SK-N-SH (cell line): ENCODE data around the gene CCT6B. TPM values are rescaled to one million over a fixed set of nuclear protein-coding genes. Genes with fewer than 3 reads are reported as not detected.
A peak's percentile ranks its signal among the peaks of the same experiment; 100 is the strongest.

ENCODE experiments used
- CTCF ChIA-PET: fragments of 300-600, 350-600 bp; formaldehyde crosslinking; extraction: SDS; loops from one replicate; lab custom pipeline; 2021; lab: Yijun Ruan, JAX
- POLR2A ChIA-PET: fragments of 350-600 bp; sonication (Branson Sonifier 250); formaldehyde crosslinking; extraction: SDS; loops from one replicate; lab custom pipeline; 2020; ENCODE audit warnings: antibody characterized with exemption, inconsistent platforms; lab: Yijun Ruan, JAX
- DNase-seq: peaks from one replicate; pipeline ENCODE4 v3.0.0; 2012
- H2AFZ ChIP-seq: fragments of 200-600 bp; sonication (generic); 2 replicates; pipeline ENCODE4 v1.8.1; 2016; ENCODE audit warnings: antibody characterized with exemption, mild to moderate bottlenecking, low read depth
- H3F3A ChIP-seq: fragments of 200-600 bp; sonication (generic); replicated peaks from 2 replicates; pipeline ENCODE3; 2016; ENCODE audit warnings: antibody characterized with exemption, mild to moderate bottlenecking; ENCODE audit not compliant: insufficient read depth
- H3K27ac ChIP-seq, 2 experiments: fragments of 200-500 bp in 1 of 2; fragments of 200-600 bp in 1 of 2; sonication (Bioruptor generic) in 1 of 2; sonication (generic), shearing (Covaris generic) in 1 of 2; 2 replicates each; pipeline versions ENCODE4 v1.5.1 to v1.6.1; 2014 to 2016; ENCODE audit warnings: low read depth in 2 of 2, inconsistent platforms in 1 of 2, low read length in 1 of 2, mild to moderate bottlenecking in 1 of 2, mixed read lengths in 1 of 2
- H3K27me3 ChIP-seq: fragments of 200-600 bp; sonication (generic), shearing (Covaris generic); 2 replicates; pipeline ENCODE4 v1.6.1; 2016; ENCODE audit warnings: mixed run types; ENCODE audit not compliant: insufficient read depth
- H3K36me3 ChIP-seq, 2 experiments: fragments of 200-500 bp in 1 of 2; fragments of 200-600 bp in 1 of 2; sonication (Bioruptor generic) in 1 of 2; sonication (generic) in 1 of 2; replicated peaks in 1 of 2; 2 replicates each; pipeline versions ENCODE3 to v1.5.1; 2014 to 2016; ENCODE audit warnings: low read length in 1 of 2, mild to moderate bottlenecking in 1 of 2; ENCODE audit not compliant: insufficient read depth in 2 of 2, control insufficient read depth in 1 of 2
- H3K4me1 ChIP-seq, 2 experiments: fragments of 200-500 bp in 1 of 2; fragments of 200-600 bp in 1 of 2; sonication (Bioruptor generic) in 1 of 2; sonication (generic), shearing (Covaris generic) in 1 of 2; 2 replicates each; pipeline versions ENCODE4 v1.5.1 to v1.6.1; 2014 to 2016; ENCODE audit warnings: low read depth in 1 of 2, low read length in 1 of 2, mixed run types in 1 of 2; ENCODE audit not compliant: insufficient read depth in 2 of 2, control insufficient read depth in 1 of 2
- H3K4me2 ChIP-seq: fragments of 200-600 bp; sonication (generic), shearing (Covaris generic); 2 replicates; pipeline ENCODE4 v1.6.1; 2017; ENCODE audit warnings: mixed run types
- H3K4me3 ChIP-seq, 2 experiments: fragments of 200-500 bp in 1 of 2; fragments of 200-600 bp in 1 of 2; sonication (Bioruptor generic) in 1 of 2; sonication (generic), shearing (Covaris generic) in 1 of 2; 2 replicates each; pipeline versions ENCODE4 v1.5.1 to v1.8.1; 2014 to 2016; ENCODE audit warnings: low read depth in 2 of 2, inconsistent platforms in 1 of 2, low read length in 1 of 2, mild to moderate bottlenecking in 1 of 2, mixed read lengths in 1 of 2, moderate library complexity in 1 of 2
- H3K79me2 ChIP-seq: fragments of 200-600 bp; sonication (generic); 2 replicates; pipeline ENCODE4 v1.8.1; 2017; ENCODE audit warnings: mild to moderate bottlenecking; ENCODE audit not compliant: insufficient read depth
- H3K9ac ChIP-seq: fragments of 200-600 bp; sonication (generic); 2 replicates; pipeline ENCODE4 v1.6.1; 2017; ENCODE audit warnings: mixed run types
- H3K9me2 ChIP-seq: fragments of 200-600 bp; sonication (generic); 2 replicates; pipeline ENCODE4 v1.6.1; 2017; ENCODE audit warnings: mixed run types
- H3K9me3 ChIP-seq: fragments of 200-600 bp; sonication (generic); 2 replicates; pipeline ENCODE4 v1.6.1; 2017; ENCODE audit warnings: mixed run types, mild to moderate bottlenecking, moderate library complexity
- H4K20me1 ChIP-seq: fragments of 200-600 bp; sonication (generic); 2 replicates; pipeline ENCODE4 v1.6.1; 2017; ENCODE audit warnings: mild to moderate bottlenecking, mixed run types; ENCODE audit not compliant: insufficient read depth
- CHD2 ChIP-seq: fragments of 150-350 bp; IDR thresholded peaks from 2 replicates; pipeline ENCODE4 v1.6.1; 2018; ENCODE audit warnings: low read length; ENCODE audit not compliant: partially characterized antibody
- EP300 ChIP-seq, 2 experiments: IDR thresholded peaks; 2 replicates each; pipeline versions ENCODE4 v1.4.0 to v1.6.1; 2012; ENCODE audit warnings: borderline replicate concordance in 1 of 2, low read depth in 1 of 2, low read length in 1 of 2
- EZH2phosphoT487 ChIP-seq: fragments of 200-600 bp; sonication (generic); IDR thresholded peaks from 2 replicates; pipeline ENCODE4 v1.6.1; 2017; ENCODE audit warnings: low read depth, mixed run types, mild to moderate bottlenecking, antibody characterized with exemption, moderate library complexity, borderline replicate concordance
- FOSL2 ChIP-seq: IDR thresholded peaks from 2 replicates; pipeline ENCODE4 v1.4.0; 2012; ENCODE audit warnings: low read depth, mild to moderate bottlenecking, moderate library complexity, borderline replicate concordance
- FOXJ3 ChIP-seq: sonication (generic); formaldehyde crosslinking; IDR thresholded peaks from 2 replicates; pipeline ENCODE4 v1.5.1; 2020; ENCODE audit warnings: mild to moderate bottlenecking, missing genetic modification reagents
- FOXM1 ChIP-seq: IDR thresholded peaks from 2 replicates; pipeline ENCODE4 v1.4.0; 2012; ENCODE audit warnings: low read depth, mild to moderate bottlenecking
- GABPA ChIP-seq: IDR thresholded peaks from 2 replicates; pipeline ENCODE4 v1.4.0; 2012; ENCODE audit warnings: low read depth, mild to moderate bottlenecking
- JUND ChIP-seq: IDR thresholded peaks from 2 replicates; pipeline ENCODE4 v1.4.0; 2012
- MEF2A ChIP-seq: IDR thresholded peaks from 2 replicates; pipeline ENCODE4 v1.4.0; 2012; ENCODE audit warnings: low read depth, borderline replicate concordance
- POLR2AphosphoS5 ChIP-seq: IDR thresholded peaks from 2 replicates; pipeline ENCODE4 v1.6.1; 2012; ENCODE audit warnings: low read depth, low read length
- RAD21 ChIP-seq: IDR thresholded peaks from 2 replicates; pipeline ENCODE4 v1.6.1; 2012; ENCODE audit warnings: mild to moderate bottlenecking, low read length
- RCOR1 ChIP-seq: fragments of 150-350 bp; IDR thresholded peaks from 2 replicates; pipeline ENCODE4 v1.6.1; 2017; ENCODE audit warnings: antibody characterized with exemption, low read length
- RXRA ChIP-seq: IDR thresholded peaks from 2 replicates; pipeline ENCODE4 v1.4.0; 2012; ENCODE audit warnings: low read depth, mild to moderate bottlenecking, borderline replicate concordance
- SIN3A ChIP-seq: IDR thresholded peaks from 2 replicates; pipeline ENCODE4 v1.6.1; 2012; ENCODE audit warnings: low read depth, mild to moderate bottlenecking, low read length, moderate library complexity, borderline replicate concordance
- SMC3 ChIP-seq: IDR thresholded peaks from 2 replicates; pipeline ENCODE4 v1.6.1; 2012; ENCODE audit warnings: low read depth, low read length, improper control_type of control experiment
- TCF12 ChIP-seq: IDR thresholded peaks from 2 replicates; pipeline ENCODE4 v1.4.0; 2012
- WGBS: methylation state at CpG from one replicate; pipeline ENCODE4 v1.1.6; 2017; ENCODE audit warnings: low lambda C conversion rate; 5-methylcytosine and 5-hydroxymethylcytosine counted together
- polyA plus RNA-seq, 3 experiments: library from polyadenylated mRNA; depleted of rRNA; stranded (reverse); fragments of >200 nt; gene quantifications; 2 replicates each; pipeline ENCODE4 v1.2.3, GENCODE V29; 2012
- TF ChIP-seq, protein P1 (sequence below): IDR thresholded peaks from 2 replicates; pipeline ENCODE4 v1.4.0; 2012; ENCODE audit warnings: low read depth, borderline replicate concordance
- TF ChIP-seq, protein P2 (sequence below): IDR thresholded peaks from 2 replicates; pipeline ENCODE4; 2012
- TF ChIP-seq, protein P3 (sequence below): IDR thresholded peaks from 2 replicates; pipeline ENCODE4 v1.4.0; 2012; ENCODE audit warnings: low read depth
- TF ChIP-seq, protein P4 (sequence below): IDR thresholded peaks from 2 replicates; pipeline ENCODE4 v1.6.1; 2012; ENCODE audit warnings: mild to moderate bottlenecking, low read depth, low read length, moderate library complexity
- TF ChIP-seq, protein P5 (sequence below): IDR thresholded peaks from 2 replicates; pipeline ENCODE4 v1.4.0; 2012; ENCODE audit warnings: low read depth, borderline replicate concordance

The CCT6B gene, protein sequence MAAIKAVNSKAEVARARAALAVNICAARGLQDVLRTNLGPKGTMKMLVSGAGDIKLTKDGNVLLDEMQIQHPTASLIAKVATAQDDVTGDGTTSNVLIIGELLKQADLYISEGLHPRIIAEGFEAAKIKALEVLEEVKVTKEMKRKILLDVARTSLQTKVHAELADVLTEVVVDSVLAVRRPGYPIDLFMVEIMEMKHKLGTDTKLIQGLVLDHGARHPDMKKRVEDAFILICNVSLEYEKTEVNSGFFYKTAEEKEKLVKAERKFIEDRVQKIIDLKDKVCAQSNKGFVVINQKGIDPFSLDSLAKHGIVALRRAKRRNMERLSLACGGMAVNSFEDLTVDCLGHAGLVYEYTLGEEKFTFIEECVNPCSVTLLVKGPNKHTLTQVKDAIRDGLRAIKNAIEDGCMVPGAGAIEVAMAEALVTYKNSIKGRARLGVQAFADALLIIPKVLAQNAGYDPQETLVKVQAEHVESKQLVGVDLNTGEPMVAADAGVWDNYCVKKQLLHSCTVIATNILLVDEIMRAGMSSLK
- 0.48 and 0.57 TPM in 2 replicates for polyA plus RNA-seq (2012; rRNA removed)
- 0.77 and 0.99 TPM in 2 replicates for polyA plus RNA-seq (2012; cell fraction: cytosol; rRNA removed)
- polyA plus RNA-seq (2012; cell fraction: nucleus; rRNA removed), result 1.1 and 1.9 TPM in 2 replicates

DNA sequence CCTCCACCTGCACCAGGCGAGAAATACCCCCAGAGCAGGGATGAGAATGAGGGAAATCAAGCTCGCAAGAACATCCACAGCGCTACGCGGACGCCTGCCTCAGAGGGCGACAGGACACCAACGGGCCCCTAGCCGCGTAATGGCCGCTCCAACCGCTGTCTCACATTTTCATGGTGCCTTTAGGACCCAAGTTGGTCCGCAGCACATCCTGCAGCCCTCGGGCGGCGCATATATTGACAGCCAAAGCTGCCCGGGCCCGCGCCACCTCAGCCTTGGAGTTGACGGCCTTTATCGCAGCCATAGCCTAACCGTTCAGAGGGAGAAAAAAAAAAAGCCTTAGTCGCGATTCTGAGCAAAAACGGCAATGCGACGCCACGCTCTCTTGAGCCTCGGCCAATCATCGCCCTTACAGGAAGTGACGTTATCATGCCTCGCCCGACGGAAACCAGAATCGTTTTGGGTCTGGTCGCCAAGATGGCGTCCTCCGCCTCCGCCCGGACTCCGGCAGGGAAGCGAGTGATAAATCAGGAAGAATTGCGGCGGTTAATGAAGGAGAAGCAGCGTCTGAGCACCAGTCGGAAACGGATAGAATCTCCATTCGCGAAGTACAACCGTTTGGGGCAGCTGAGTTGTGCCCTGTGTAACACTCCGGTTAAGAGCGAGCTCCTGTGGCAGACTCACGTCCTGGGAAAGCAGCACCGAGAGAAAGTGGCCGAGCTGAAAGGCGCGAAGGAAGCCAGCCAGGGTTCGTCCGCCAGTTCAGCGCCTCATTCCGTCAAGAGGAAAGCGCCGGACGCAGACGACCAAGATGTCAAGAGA is at the start of gene CCT6B, which contains the start of gene ZNF830:
Gene CCT6B, minus strand, starts transcription at position 368 of the 819 bp plus-strand sequence. Its CDS starts 67 bp downstream, at position 301.
Gene ZNF830, plus strand, starts transcription at position 448 of the 819 bp plus-strand sequence. Its CDS starts 27 bp downstream, at position 475.
- 1% methylated on average over 51 of the region's 65 CpGs for WGBS
- Histone ChIP-seq H3K27me3 (no peaks in the 10 kb centered on the region), H4K20me1 (no peaks in the 10 kb centered on the region), H3K4me3 (peak within 1 kb of the TSS; percentile 97 to 99), H3K9ac (peak within 1 kb of the TSS; percentile 96), H2AFZ (peak within 1 kb of the TSS; percentile 99), H3K4me2 (peak within 1 kb of the TSS; percentile 96), H3K36me3 (peaks cover 18 to 23% of the 10 kb centered on the region in 2 experiments), H3F3A (no peaks in the 10 kb centered on the region), H3K79me2 (peaks cover 32% of the 10 kb centered on the region), H3K27ac (peak within 1 kb of the TSS; percentile 87 to 96), H3K9me3 (no peaks in the 10 kb centered on the region), H3K9me2 (no peaks in the 10 kb centered on the region), H3K4me1 (peaks cover 4 to 10% of the 10 kb centered on the region in 2 experiments; a peak in 3 of 4 replicates)
- ChIA-PET POLR2A (interaction anchor here (1.0 to 1.8 kb wide), 3 partner anchors 10 to 29 kb away, joined by 3 to 12 read pairs (median 5); partner anchors contain the start of gene LIG3), CTCF (interaction anchor here (0.8 kb wide), 1 partner anchor 128 kb away, joined by 4 read pairs; no protein-coding TSS in a partner anchor)
- DNase-seq, result peak; percentile 87
- TF ChIP-seq, protein P1, sequence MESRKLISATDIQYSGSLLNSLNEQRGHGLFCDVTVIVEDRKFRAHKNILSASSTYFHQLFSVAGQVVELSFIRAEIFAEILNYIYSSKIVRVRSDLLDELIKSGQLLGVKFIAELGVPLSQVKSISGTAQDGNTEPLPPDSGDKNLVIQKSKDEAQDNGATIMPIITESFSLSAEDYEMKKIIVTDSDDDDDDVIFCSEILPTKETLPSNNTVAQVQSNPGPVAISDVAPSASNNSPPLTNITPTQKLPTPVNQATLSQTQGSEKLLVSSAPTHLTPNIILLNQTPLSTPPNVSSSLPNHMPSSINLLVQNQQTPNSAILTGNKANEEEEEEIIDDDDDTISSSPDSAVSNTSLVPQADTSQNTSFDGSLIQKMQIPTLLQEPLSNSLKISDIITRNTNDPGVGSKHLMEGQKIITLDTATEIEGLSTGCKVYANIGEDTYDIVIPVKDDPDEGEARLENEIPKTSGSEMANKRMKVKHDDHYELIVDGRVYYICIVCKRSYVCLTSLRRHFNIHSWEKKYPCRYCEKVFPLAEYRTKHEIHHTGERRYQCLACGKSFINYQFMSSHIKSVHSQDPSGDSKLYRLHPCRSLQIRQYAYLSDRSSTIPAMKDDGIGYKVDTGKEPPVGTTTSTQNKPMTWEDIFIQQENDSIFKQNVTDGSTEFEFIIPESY, result 0 out of 2 replicates have a peak, but pooled peaks have one; percentile 12
- TF ChIP-seq RXRA, result no peak
- TF ChIP-seq GABPA, result peak; percentile 96
- TF ChIP-seq SIN3A, result no peak
- peak in 1 of 2 experiments; percentile 35; a peak in 1 of 4 replicates for TF ChIP-seq EP300 (IDR thresholded peaks at IDR 0.05; ENCODE audit: borderline replicate concordance in 1 of 2, low read depth in 1 of 2, low read length in 1 of 2)
- TF ChIP-seq MEF2A, result no peak
- 0 out of 2 replicates have a peak, but pooled peaks have one; percentile 16 for TF ChIP-seq SMC3
- TF ChIP-seq, protein P2, sequence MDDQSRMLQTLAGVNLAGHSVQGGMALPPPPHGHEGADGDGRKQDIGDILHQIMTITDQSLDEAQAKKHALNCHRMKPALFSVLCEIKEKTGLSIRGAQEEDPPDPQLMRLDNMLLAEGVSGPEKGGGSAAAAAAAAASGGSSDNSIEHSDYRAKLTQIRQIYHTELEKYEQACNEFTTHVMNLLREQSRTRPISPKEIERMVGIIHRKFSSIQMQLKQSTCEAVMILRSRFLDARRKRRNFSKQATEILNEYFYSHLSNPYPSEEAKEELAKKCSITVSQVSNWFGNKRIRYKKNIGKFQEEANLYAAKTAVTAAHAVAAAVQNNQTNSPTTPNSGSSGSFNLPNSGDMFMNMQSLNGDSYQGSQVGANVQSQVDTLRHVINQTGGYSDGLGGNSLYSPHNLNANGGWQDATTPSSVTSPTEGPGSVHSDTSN, result peak; percentile 12; the same call in 1 of the 2 replicates
- no peak for TF ChIP-seq FOSL2
- peak; percentile 81 for TF ChIP-seq CHD2
- no peak for TF ChIP-seq TCF12
- TF ChIP-seq, protein P3, sequence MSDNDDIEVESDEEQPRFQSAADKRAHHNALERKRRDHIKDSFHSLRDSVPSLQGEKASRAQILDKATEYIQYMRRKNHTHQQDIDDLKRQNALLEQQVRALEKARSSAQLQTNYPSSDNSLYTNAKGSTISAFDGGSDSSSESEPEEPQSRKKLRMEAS, result peak; percentile 76
- TF ChIP-seq RAD21, result no peak
- no peak for TF ChIP-seq JUND
- TF ChIP-seq RCOR1, result no peak
- TF ChIP-seq FOXJ3 (CRISPR knock-in tag), result no peak
- TF ChIP-seq FOXM1, result 0 out of 2 replicates have a peak, but pooled peaks have one; percentile 47
- TF ChIP-seq, protein P4, sequence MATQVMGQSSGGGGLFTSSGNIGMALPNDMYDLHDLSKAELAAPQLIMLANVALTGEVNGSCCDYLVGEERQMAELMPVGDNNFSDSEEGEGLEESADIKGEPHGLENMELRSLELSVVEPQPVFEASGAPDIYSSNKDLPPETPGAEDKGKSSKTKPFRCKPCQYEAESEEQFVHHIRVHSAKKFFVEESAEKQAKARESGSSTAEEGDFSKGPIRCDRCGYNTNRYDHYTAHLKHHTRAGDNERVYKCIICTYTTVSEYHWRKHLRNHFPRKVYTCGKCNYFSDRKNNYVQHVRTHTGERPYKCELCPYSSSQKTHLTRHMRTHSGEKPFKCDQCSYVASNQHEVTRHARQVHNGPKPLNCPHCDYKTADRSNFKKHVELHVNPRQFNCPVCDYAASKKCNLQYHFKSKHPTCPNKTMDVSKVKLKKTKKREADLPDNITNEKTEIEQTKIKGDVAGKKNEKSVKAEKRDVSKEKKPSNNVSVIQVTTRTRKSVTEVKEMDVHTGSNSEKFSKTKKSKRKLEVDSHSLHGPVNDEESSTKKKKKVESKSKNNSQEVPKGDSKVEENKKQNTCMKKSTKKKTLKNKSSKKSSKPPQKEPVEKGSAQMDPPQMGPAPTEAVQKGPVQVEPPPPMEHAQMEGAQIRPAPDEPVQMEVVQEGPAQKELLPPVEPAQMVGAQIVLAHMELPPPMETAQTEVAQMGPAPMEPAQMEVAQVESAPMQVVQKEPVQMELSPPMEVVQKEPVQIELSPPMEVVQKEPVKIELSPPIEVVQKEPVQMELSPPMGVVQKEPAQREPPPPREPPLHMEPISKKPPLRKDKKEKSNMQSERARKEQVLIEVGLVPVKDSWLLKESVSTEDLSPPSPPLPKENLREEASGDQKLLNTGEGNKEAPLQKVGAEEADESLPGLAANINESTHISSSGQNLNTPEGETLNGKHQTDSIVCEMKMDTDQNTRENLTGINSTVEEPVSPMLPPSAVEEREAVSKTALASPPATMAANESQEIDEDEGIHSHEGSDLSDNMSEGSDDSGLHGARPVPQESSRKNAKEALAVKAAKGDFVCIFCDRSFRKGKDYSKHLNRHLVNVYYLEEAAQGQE, result 0 out of 2 replicates have a peak, but pooled peaks have one; percentile 8
- TF ChIP-seq, protein P5, sequence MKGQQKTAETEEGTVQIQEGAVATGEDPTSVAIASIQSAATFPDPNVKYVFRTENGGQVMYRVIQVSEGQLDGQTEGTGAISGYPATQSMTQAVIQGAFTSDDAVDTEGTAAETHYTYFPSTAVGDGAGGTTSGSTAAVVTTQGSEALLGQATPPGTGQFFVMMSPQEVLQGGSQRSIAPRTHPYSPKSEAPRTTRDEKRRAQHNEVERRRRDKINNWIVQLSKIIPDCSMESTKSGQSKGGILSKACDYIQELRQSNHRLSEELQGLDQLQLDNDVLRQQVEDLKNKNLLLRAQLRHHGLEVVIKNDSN, result no peak
- peak; percentile 95 for TF ChIP-seq POLR2AphosphoS5
- no peak for TF ChIP-seq EZH2phosphoT487
